Measurements from ENCODE around the gene SEMA3E.

SEMA3E gene

GRCh38 chr7:83337050-83337449 lies 311.9 kb downstream of the SEMA3E start:
- DNase-seq = no peak

- DNase-seq = no peak
Measured at GRCh38 chr7:83326223-83326622, 322.7 kb downstream of the SEMA3E start.

- no peak for DNase-seq
Measured at GRCh38 chr7:83325083-83325482, 323.9 kb downstream of the SEMA3E start.

- DNase-seq = no peak
Measured at GRCh38 chr7:83324596-83324995, 324.3 kb downstream of the SEMA3E start.

GRCh38 chr7:83321011-83321410 lies 327.9 kb downstream of the SEMA3E start:
- DNase-seq = no peak

GRCh38 chr7:83313931-83314330 lies 335.0 kb downstream of the SEMA3E start:
- no peak for DNase-seq

Data from right hindlimb (tissue), 1 donor.